CD8-positive, alpha-beta memory T cell (primary cell): ENCODE data around the gene PRPF6. TPM values are rescaled to one million over a fixed set of nuclear protein-coding genes. Genes with fewer than 3 reads are reported as not detected.

Experiments used
- CTCF ChIA-PET: fragments of 350-600 bp; sonication (Branson Sonifier 250); formaldehyde crosslinking; loops from one replicate; lab custom pipeline; 2021; ENCODE audit warnings: antibody characterized with exemption; lab: Charles Lee
- POLR2A ChIA-PET: fragments of 350-600 bp; sonication (Branson Sonifier 250); formaldehyde crosslinking; loops from one replicate; lab custom pipeline; 2021; ENCODE audit warnings: antibody characterized with exemption; lab: Charles Lee
- DNase-seq, 5 donors: peaks; one replicate each; pipeline versions ENCODE4 v3.0.0 to v3.0.0-alpha.2; 2020 to 2022; ENCODE audit warnings: mixed read lengths in 1 of 5
- H3K27ac ChIP-seq: one replicate; pipeline ENCODE4 v1.7.0; 2013; ENCODE audit warnings: low read depth, mild to moderate bottlenecking, low read length, moderate library complexity
- H3K27me3 ChIP-seq: 2 replicates; pipeline ENCODE4 v1.7.0; 2013; ENCODE audit warnings: low read length, mild to moderate bottlenecking; ENCODE audit not compliant: insufficient read depth, poor library complexity, severe bottlenecking
- H3K36me3 ChIP-seq: 2 replicates; pipeline ENCODE4 v1.7.0; 2013; ENCODE audit warnings: mild to moderate bottlenecking, low read length, moderate library complexity; ENCODE audit not compliant: insufficient read depth
- H3K4me1 ChIP-seq: 2 replicates; pipeline ENCODE4 v1.7.0; 2013; ENCODE audit warnings: mild to moderate bottlenecking, low read length, moderate library complexity; ENCODE audit not compliant: insufficient read depth
- H3K4me3 ChIP-seq: 2 replicates; pipeline ENCODE4 v1.7.0; 2013; ENCODE audit warnings: mild to moderate bottlenecking, low read length
- H3K9me3 ChIP-seq: 2 replicates; pipeline ENCODE4 v1.7.0; 2013; ENCODE audit warnings: mild to moderate bottlenecking, low read length
- H3K27ac Mint-ChIP-seq, 8 donors: one replicate each; pipeline ENCODE4 v1.8.0; 2020 to 2021; ENCODE audit warnings: mixed read lengths in 8 of 8, mild to moderate bottlenecking in 6 of 8, inconsistent platforms in 3 of 8, moderate library complexity in 3 of 8
- H3K27me3 Mint-ChIP-seq, 2 donors: one replicate each; pipeline ENCODE4 v1.8.0; 2020 to 2021; ENCODE audit warnings: mixed read lengths in 2 of 2, mild to moderate bottlenecking in 1 of 2, moderate library complexity in 1 of 2
- H3K36me3 Mint-ChIP-seq, 3 donors: one replicate each; pipeline ENCODE4 v1.8.0; 2020 to 2021; ENCODE audit warnings: mixed read lengths in 3 of 3, inconsistent platforms in 1 of 3, mild to moderate bottlenecking in 1 of 3
- H3K4me1 Mint-ChIP-seq, 3 donors: one replicate each; pipeline ENCODE4 v1.8.0; 2020 to 2021; ENCODE audit warnings: mixed read lengths in 3 of 3, inconsistent platforms in 1 of 3, mild to moderate bottlenecking in 1 of 3
- H3K4me3 Mint-ChIP-seq, 7 donors: one replicate each; pipeline ENCODE4 v1.8.0; 2020 to 2021; ENCODE audit warnings: mixed read lengths in 7 of 7, mild to moderate bottlenecking in 6 of 7, moderate library complexity in 4 of 7, inconsistent platforms in 2 of 7
- H3K9me3 Mint-ChIP-seq, 5 donors: one replicate each; pipeline ENCODE4 v1.8.0; 2020 to 2022; ENCODE audit warnings: mixed read lengths in 5 of 5, mild to moderate bottlenecking in 3 of 5, moderate library complexity in 2 of 5, inconsistent platforms in 1 of 5
- polyA plus RNA-seq: library from polyadenylated mRNA; unstranded; fragments of 300-500 nt; fragmentation: Illumina TruSeq; gene quantifications from one replicate; pipeline ENCODE4 v1.2.3, GENCODE V29; 2021
- total RNA-seq, 2 experiments: library from RNA; stranded (reverse); gene quantifications; one replicate each; pipeline ENCODE4 v1.2.3, GENCODE V29; 2021

PRPF6 gene
- total and polyA plus RNA-seq, 3 experiments from 2014 or later, result 76.2 to 97.1 (median 78.3) TPM

DNA sequence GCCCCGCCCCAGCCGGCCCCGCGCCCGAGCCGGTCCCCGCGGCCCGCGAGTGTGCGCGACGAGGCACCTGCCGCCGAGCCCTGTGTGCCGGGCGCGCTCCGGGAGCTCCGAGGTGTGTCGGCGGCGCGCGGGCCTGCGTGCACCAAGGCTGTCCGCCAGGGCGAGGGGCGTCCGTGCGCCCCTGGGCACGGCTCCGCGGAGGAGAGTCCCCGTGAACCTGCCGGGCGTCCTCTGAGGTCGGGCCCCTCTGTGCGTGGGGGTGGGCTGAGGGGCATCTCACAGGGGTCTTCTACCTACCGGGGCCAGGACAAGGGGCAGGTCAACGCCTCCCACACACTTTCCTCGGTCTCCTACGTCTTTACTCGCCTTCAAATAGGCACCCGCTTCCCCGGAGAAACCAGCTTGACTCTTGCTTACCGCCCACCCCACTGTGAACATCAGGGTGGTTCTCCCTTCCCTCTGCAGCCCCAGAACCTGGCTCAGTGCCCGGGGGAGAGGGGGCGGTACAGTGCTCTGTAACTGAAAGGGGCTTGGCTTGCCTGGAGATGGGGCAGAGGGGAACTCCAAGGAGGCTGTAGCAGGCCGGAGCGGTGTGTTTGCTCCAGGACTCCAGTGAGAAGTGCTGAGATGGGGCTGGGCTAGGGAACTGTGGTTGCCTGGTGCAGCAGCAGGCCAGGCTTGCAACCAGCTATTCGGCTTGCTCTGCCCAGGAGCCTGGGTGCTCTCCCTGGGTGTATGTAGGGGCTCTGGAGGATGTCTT, 1.2 kb upstream of the PRPF6 start, which contains the start of gene SAMD10:
TSS of gene SAMD10 (minus strand) at position 86 of the 760 bp plus-strand sequence. CDS start 175 bp downstream, outside the sequence.
- CTCF ChIA-PET, result interaction anchor here (0.6 to 2.5 kb wide), 27 partner anchors 9 to 459 kb away, joined by 3 to 57 read pairs (median 4); partner anchors contain the start of genes ARFRP1, C20orf204, LKAAEAR1 and PPDPF
- H3K4me3 Mint-ChIP-seq, result peak within 1 kb of the TSS; percentile 89 to 95 (median 92)
- Histone ChIP-seq H3K9me3 (no peaks in the 10 kb centered on the region), H3K27me3 (no peaks in the 10 kb centered on the region), H3K4me1 (peaks cover 54% of the 10 kb centered on the region), H3K27ac (peak within 1 kb of the TSS; percentile 90), H3K36me3 (peaks cover 12% of the 10 kb centered on the region), H3K4me3 (peak within 1 kb of the TSS; percentile 93)
- H3K9me3 Mint-ChIP-seq, result no peaks in the 10 kb centered on the region
- H3K4me1 Mint-ChIP-seq, result peaks cover 57 to 72% (median 69%) of the 10 kb centered on the region in 3 donors
- peak; percentile 59 to 84 (median 65) for DNase-seq
- peak within 1 kb of the TSS; percentile 93 to 99 (median 96) for H3K27ac Mint-ChIP-seq
- peaks cover 10 to 43% (median 13%) of the 10 kb centered on the region in 3 donors for H3K36me3 Mint-ChIP-seq
- no peaks in the 10 kb centered on the region for H3K27me3 Mint-ChIP-seq
- POLR2A ChIA-PET, result interaction anchor here (0.6 to 3.4 kb wide), 12 partner anchors 11 to 240 kb away, joined by 3 to 18 read pairs (median 4); partner anchors contain the start of genes SLC2A4RG, TCEA2, TPD52L2 and UCKL1

GRCh38 chr20:63980317-63980805, 571 bp upstream of the PRPF6 start:
- H3K9me3 Mint-ChIP-seq, result no peaks in the 10 kb centered on the region
- H3K27me3 ChIP-seq, result no peaks in the 10 kb centered on the region
- H3K4me1 ChIP-seq, result peaks cover 54% of the 10 kb centered on the region
- H3K4me3 ChIP-seq, result peak overlapping the region; percentile 93
- peak overlapping the region; percentile 90 for H3K27ac ChIP-seq
- H3K27me3 Mint-ChIP-seq, result no peaks in the 10 kb centered on the region
- CTCF ChIA-PET, result interaction anchor here (0.8 to 2.5 kb wide), 30 partner anchors 8 to 460 kb away, joined by 3 to 57 read pairs (median 4); partner anchors contain the start of genes ARFRP1, C20orf204, LKAAEAR1 and OPRL1
- DNase-seq, result peak in 2 of 5 donors; percentile 41 to 67
- peak overlapping the region; percentile 93 to 99 (median 96) for H3K27ac Mint-ChIP-seq
- H3K4me1 Mint-ChIP-seq, result peaks cover 59 to 70% (median 70%) of the 10 kb centered on the region in 3 donors
- peaks cover 11 to 47% (median 16%) of the 10 kb centered on the region in 3 donors for H3K36me3 Mint-ChIP-seq
- peaks cover 17% of the 10 kb centered on the region for H3K36me3 ChIP-seq
- H3K9me3 ChIP-seq, result no peaks in the 10 kb centered on the region
- POLR2A ChIA-PET, result interaction anchor here (0.5 to 3.4 kb wide), 13 partner anchors 12 to 241 kb away, joined by 3 to 18 read pairs (median 4); partner anchors contain the start of genes SLC2A4RG, TCEA2, TPD52L2 and UCKL1
- H3K4me3 Mint-ChIP-seq, result peak overlapping the region; percentile 89 to 95 (median 92)

GRCh38 chr20:63982937-63983336, 2.0 kb downstream of the PRPF6 start:
- Mint-ChIP-seq H3K27ac (peak overlapping the region in 6 of 8 donors; percentile 18 to 95 (median 80)), H3K36me3 (peaks cover 16 to 58% (median 25%) of the 10 kb centered on the region in 3 donors), H3K4me1 (peaks cover 44 to 53% (median 49%) of the 10 kb centered on the region in 3 donors), H3K9me3 (no peaks in the 10 kb centered on the region), H3K4me3 (peak overlapping the region; percentile 44 to 92 (median 68)), H3K27me3 (no peaks in the 10 kb centered on the region)
- ChIA-PET POLR2A (interaction anchor here (0.6 to 3.4 kb wide), 2 partner anchors 56 to 272 kb away, joined by 8 to 15 read pairs; no protein-coding TSS in a partner anchor), CTCF (interaction anchor here (1.0 to 1.8 kb wide), 3 partner anchors 53 to 95 kb away, joined by 3 to 7 read pairs (median 4); partner anchors contain the start of gene C20orf204)
- H3K36me3 ChIP-seq, result peaks cover 28% of the 10 kb centered on the region
- peaks cover 37% of the 10 kb centered on the region for H3K4me1 ChIP-seq
- no peak overlapping the region for H3K4me3 ChIP-seq
- no peak overlapping the region for H3K27ac ChIP-seq
- H3K9me3 ChIP-seq, result no peaks in the 10 kb centered on the region
- DNase-seq, result peak in 1 of 5 donors; percentile 29
- no peaks in the 10 kb centered on the region for H3K27me3 ChIP-seq

GRCh38 chr20:64000906-64001305, 20.0 kb downstream of the PRPF6 start:
- H3K4me1 Mint-ChIP-seq, result peaks cover 7 to 10% (median 7%) of the 10 kb centered on the region in 3 donors
- H3K36me3 Mint-ChIP-seq, result peaks cover 12 to 79% (median 18%) of the 10 kb centered on the region in 3 donors
- no peaks in the 10 kb centered on the region for H3K9me3 Mint-ChIP-seq
- H3K9me3 ChIP-seq, result no peaks in the 10 kb centered on the region
- no peaks in the 10 kb centered on the region for H3K4me1 ChIP-seq
- H3K36me3 ChIP-seq, result peaks cover 44% of the 10 kb centered on the region
- no peaks in the 10 kb centered on the region for H3K27me3 Mint-ChIP-seq
- ChIA-PET POLR2A (no interaction called here), CTCF (no interaction called here)
- H3K27ac Mint-ChIP-seq, result no peak overlapping the region
- H3K4me3 Mint-ChIP-seq, result no peak overlapping the region
- no peak overlapping the region for H3K4me3 ChIP-seq
- no peak overlapping the region for H3K27ac ChIP-seq
- no peaks in the 10 kb centered on the region for H3K27me3 ChIP-seq
- no peak for DNase-seq

- Histone ChIP-seq H3K36me3 (peaks cover 41% of the 10 kb centered on the region), H3K9me3 (no peaks in the 10 kb centered on the region), H3K27ac (no peak overlapping the region), H3K4me3 (no peak overlapping the region), H3K4me1 (no peaks in the 10 kb centered on the region), H3K27me3 (no peaks in the 10 kb centered on the region)
- Mint-ChIP-seq H3K27ac (peak overlapping the region in 2 of 8 donors; percentile 75 to 87), H3K27me3 (no peaks in the 10 kb centered on the region), H3K9me3 (no peaks in the 10 kb centered on the region), H3K4me3 (peak overlapping the region in 1 of 7 donors; percentile 27), H3K36me3 (peaks cover 12 to 79% (median 18%) of the 10 kb centered on the region in 3 donors), H3K4me1 (peaks cover 7 to 10% (median 7%) of the 10 kb centered on the region in 3 donors)
- no peak for DNase-seq
- CTCF ChIA-PET, result interaction anchor here (0.8 kb wide), 1 partner anchor 60 kb away, joined by 3 read pairs; no protein-coding TSS in a partner anchor
- POLR2A ChIA-PET, result interaction anchor here (0.5 kb wide), 1 partner anchor 43 kb away, joined by 4 read pairs; no protein-coding TSS in a partner anchor
Observed at GRCh38 chr20:64001607-64002011, 20.7 kb downstream of the PRPF6 start.

DNA sequence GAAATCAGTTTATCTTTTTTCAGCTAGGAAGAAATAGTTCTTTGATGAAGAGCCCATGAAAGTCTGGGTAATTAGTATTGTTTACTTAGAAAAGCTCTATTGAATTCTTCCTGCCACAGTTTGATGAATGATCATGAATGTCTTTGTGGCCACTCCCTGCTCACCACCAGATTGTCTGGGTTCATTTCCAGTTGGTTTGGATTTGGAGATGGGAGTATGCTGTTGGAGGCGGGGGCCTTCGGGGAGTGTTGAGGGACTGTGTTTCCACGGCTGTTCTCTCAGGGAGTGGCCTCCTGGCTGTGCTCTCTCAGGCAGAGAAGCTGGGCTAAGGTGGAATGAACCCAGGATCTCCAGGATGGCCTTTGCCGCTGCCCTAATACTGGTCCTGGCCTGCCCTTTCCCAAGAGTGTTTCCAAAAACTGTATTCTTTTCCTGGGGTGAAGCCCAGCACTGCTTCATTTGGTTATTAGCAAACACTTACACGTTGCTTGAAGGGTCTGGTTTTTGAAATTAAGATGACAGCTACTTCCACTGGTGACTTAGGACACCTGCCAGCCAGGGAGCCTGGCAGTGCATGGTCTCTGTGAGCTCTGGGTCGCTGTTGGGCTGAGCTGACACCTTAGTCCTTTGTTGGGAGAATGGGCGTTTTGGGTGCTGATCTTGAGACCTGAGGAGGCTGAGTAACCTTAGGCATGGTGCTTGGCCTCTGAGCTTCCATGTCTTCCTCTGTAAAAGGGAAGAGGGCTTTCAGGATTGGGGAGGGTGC, 23.2 kb downstream of the PRPF6 start:
- no peak overlapping the region for H3K27ac Mint-ChIP-seq
- no peak overlapping the region for H3K4me3 ChIP-seq
- H3K9me3 ChIP-seq, result peaks cover 6% of the 10 kb centered on the region
- peak overlapping the region in 1 of 7 donors; percentile 40 for H3K4me3 Mint-ChIP-seq
- peaks cover 7 to 16% (median 11%) of the 10 kb centered on the region in 3 donors for H3K4me1 Mint-ChIP-seq
- CTCF ChIA-PET, result interaction anchor here (0.8 to 1.2 kb wide), 2 partner anchors 30 to 92 kb away, joined by 3 read pairs; no protein-coding TSS in a partner anchor
- no peaks in the 10 kb centered on the region for H3K27me3 Mint-ChIP-seq
- H3K36me3 Mint-ChIP-seq, result peaks cover 23 to 82% (median 23%) of the 10 kb centered on the region in 3 donors
- no peaks in the 10 kb centered on the region for H3K4me1 ChIP-seq
- POLR2A ChIA-PET, result no interaction called here
- H3K36me3 ChIP-seq, result peaks cover 44% of the 10 kb centered on the region
- no peaks in the 10 kb centered on the region for H3K27me3 ChIP-seq
- H3K27ac ChIP-seq, result no peak overlapping the region
- peaks cover 0 to 12% (median 11%) of the 10 kb centered on the region in 5 donors for H3K9me3 Mint-ChIP-seq
- no peak for DNase-seq

- no peak overlapping the region for H3K4me3 Mint-ChIP-seq
- ChIA-PET POLR2A (no interaction called here), CTCF (interaction anchor here (0.9 kb wide), 1 partner anchor 25 kb away, joined by 3 read pairs; no protein-coding TSS in a partner anchor)
- H3K4me1 ChIP-seq, result peaks cover 10% of the 10 kb centered on the region
- no peaks in the 10 kb centered on the region for H3K27me3 Mint-ChIP-seq
- peaks cover 13% of the 10 kb centered on the region for H3K9me3 ChIP-seq
- H3K27ac Mint-ChIP-seq, result peak overlapping the region in 4 of 8 donors; percentile 17 to 78 (median 57)
- H3K27ac ChIP-seq, result no peak overlapping the region
- peaks cover 0 to 23% (median 20%) of the 10 kb centered on the region in 5 donors for H3K9me3 Mint-ChIP-seq
- no peak for DNase-seq
- peaks cover 49% of the 10 kb centered on the region for H3K36me3 ChIP-seq
- no peak overlapping the region for H3K4me3 ChIP-seq
- peaks cover 14 to 25% (median 20%) of the 10 kb centered on the region in 3 donors for H3K4me1 Mint-ChIP-seq
- H3K27me3 ChIP-seq, result no peaks in the 10 kb centered on the region
- H3K36me3 Mint-ChIP-seq, result peaks cover 26 to 82% (median 34%) of the 10 kb centered on the region in 3 donors
Observed at GRCh38 chr20:64005394-64005793, 24.5 kb downstream of the PRPF6 start.
